Measurements from ENCODE around the gene DLEC1.

GRCh38 chr3:38120693-38121450 is 81.9 kb downstream of the DLEC1 start:
- no peak for TF ChIP-seq CTCF (IDR thresholded peaks at IDR 0.05; ENCODE audit: borderline replicate concordance, extremely low read depth, low read length, poor library complexity, severe bottlenecking)
- TF ChIP-seq EZH2 (IDR thresholded peaks at IDR 0.05; ENCODE audit: borderline replicate concordance, low read depth, low read length, severe bottlenecking): no peak
